ENCODE data around the gene TADA3. TPM values are rescaled to one million over a fixed set of nuclear protein-coding genes. Genes with fewer than 3 reads are reported as not detected.

The TADA3 gene
- total RNA-seq, 3 donors from 2014 or later, result 66.1 to 73.4 (median 70.1) TPM

DNA sequence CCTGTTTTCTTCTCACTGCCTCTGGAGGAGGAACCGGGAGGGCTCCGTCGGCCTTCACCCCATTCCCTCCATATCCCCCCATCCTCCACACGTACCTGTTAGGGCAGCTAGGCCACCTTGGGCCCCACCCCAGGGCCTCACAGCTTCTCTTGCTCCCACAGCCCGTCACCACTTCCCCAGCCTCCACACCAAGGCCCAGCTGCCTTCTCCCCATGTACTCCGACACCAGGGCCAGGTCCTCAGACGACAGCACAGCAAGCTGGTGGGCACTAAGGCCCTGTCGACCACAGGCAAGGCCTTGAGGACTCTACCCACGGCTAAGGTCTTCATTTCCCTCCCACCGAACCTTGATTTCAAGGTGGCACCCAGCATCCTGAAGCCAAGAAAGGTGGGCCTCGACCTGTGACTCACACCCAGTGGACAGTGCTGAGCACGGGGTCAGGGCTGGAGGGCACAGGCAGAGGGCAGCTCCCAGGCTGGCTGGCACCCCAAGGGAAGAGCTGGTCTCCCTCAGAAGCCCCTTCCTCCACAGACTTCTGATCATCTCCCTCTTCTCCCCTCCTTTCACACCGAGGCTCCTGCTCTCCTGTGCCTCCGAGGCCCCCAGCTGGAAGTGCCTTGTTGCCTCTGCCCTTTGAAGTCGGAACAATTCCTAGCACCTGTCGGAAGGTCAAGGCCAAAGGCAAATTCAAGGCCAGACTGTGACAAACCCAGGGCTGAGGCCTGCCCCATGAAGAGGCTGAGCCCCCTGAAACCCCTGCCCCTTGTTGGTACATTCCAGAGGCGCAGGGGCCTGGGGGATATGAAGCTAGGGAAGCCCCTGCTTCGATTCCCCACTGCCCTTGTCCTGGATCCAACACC lies 42.5 kb upstream of the TADA3 start:
- H3K36me3 ChIP-seq, result no peaks in the 10 kb centered on the region
- no peak overlapping the region for H3K27ac ChIP-seq
- no peak overlapping the region for H3K4me3 ChIP-seq
- TF ChIP-seq POLR2A (IDR thresholded peaks at IDR 0.05), result no peak
- TF ChIP-seq, protein P1, sequence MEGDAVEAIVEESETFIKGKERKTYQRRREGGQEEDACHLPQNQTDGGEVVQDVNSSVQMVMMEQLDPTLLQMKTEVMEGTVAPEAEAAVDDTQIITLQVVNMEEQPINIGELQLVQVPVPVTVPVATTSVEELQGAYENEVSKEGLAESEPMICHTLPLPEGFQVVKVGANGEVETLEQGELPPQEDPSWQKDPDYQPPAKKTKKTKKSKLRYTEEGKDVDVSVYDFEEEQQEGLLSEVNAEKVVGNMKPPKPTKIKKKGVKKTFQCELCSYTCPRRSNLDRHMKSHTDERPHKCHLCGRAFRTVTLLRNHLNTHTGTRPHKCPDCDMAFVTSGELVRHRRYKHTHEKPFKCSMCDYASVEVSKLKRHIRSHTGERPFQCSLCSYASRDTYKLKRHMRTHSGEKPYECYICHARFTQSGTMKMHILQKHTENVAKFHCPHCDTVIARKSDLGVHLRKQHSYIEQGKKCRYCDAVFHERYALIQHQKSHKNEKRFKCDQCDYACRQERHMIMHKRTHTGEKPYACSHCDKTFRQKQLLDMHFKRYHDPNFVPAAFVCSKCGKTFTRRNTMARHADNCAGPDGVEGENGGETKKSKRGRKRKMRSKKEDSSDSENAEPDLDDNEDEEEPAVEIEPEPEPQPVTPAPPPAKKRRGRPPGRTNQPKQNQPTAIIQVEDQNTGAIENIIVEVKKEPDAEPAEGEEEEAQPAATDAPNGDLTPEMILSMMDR (IDR thresholded peaks at IDR 0.05), result no peak
- no peak for TF ChIP-seq POLR2AphosphoS5 (IDR thresholded peaks at IDR 0.05)
- no peaks in the 10 kb centered on the region for H3K4me1 ChIP-seq
- DNase-seq (ENCODE audit: low spot score in 2 of 2), result no peak
- intact Hi-C loops (cut with DNase I; ENCODE audit: low total_unique reads), result no loop called here
- no peaks in the 10 kb centered on the region for H3K27me3 ChIP-seq
- no peaks in the 10 kb centered on the region for H3K9me3 ChIP-seq

DNA sequence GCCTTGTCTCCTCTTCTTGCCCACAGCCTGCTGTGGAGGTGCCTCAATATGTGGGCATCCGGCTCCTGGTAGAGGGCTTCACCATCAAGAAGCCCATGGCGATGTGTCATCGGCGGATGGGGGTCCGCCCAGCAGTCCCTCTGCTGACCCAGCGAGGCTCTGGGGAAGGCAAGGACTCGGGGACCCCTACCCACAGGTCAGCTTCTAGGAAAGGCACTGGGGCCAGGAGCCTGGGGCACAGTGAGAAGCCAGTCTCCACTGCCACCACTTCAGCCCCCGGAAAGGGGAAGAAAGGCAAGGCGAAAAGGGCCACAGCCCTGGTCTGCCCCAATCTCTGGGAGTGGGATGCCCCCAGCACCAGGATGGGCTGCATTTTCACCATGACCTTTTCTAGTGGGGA lies 40.8 kb upstream of the TADA3 start:
- TF ChIP-seq POLR2AphosphoS5 (IDR thresholded peaks at IDR 0.05) (no peak), POLR2A (IDR thresholded peaks at IDR 0.05) (no peak)
- TF ChIP-seq, protein P1 (IDR thresholded peaks at IDR 0.05), result no peak
- H3K36me3 ChIP-seq, result no peaks in the 10 kb centered on the region
- no peak for DNase-seq (ENCODE audit: low spot score in 2 of 2)
- no peaks in the 10 kb centered on the region for H3K9me3 ChIP-seq
- H3K4me3 ChIP-seq, result no peak overlapping the region
- intact Hi-C loops (cut with DNase I; ENCODE audit: low total_unique reads), result no loop called here
- H3K27me3 ChIP-seq, result no peaks in the 10 kb centered on the region
- no peaks in the 10 kb centered on the region for H3K4me1 ChIP-seq
- H3K27ac ChIP-seq, result no peak overlapping the region

DNA sequence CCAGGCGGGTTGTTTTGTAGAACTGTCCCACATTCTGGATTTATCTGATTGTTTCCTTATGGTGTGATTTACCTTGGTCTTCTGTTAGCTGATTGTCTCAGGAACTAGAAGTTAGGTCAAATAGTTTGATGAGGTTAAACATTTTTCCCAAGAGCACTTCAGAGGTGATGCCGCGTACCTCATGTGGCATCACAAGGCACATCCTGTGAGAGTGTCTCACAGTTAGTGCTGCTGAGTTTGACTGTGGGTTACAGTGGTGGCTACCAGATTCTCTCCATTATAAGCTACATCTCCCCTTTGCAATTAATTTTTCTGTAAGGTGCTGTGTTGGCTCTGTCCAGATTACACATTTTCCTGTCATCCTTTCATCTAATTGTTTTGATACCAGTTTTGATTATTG lies 39.0 kb upstream of the TADA3 start:
- no peak for DNase-seq (ENCODE audit: low spot score in 2 of 2)
- H3K27ac ChIP-seq, result no peak overlapping the region
- H3K4me3 ChIP-seq, result no peak overlapping the region
- no peaks in the 10 kb centered on the region for H3K9me3 ChIP-seq
- TF ChIP-seq POLR2AphosphoS5 (IDR thresholded peaks at IDR 0.05), result no peak
- TF ChIP-seq, protein P1 (IDR thresholded peaks at IDR 0.05), result no peak
- no peak for TF ChIP-seq POLR2A (IDR thresholded peaks at IDR 0.05)
- H3K4me1 ChIP-seq, result no peaks in the 10 kb centered on the region
- H3K27me3 ChIP-seq, result no peaks in the 10 kb centered on the region
- no peaks in the 10 kb centered on the region for H3K36me3 ChIP-seq
- intact Hi-C loops (cut with DNase I; ENCODE audit: low total_unique reads), result no loop called here

DNA sequence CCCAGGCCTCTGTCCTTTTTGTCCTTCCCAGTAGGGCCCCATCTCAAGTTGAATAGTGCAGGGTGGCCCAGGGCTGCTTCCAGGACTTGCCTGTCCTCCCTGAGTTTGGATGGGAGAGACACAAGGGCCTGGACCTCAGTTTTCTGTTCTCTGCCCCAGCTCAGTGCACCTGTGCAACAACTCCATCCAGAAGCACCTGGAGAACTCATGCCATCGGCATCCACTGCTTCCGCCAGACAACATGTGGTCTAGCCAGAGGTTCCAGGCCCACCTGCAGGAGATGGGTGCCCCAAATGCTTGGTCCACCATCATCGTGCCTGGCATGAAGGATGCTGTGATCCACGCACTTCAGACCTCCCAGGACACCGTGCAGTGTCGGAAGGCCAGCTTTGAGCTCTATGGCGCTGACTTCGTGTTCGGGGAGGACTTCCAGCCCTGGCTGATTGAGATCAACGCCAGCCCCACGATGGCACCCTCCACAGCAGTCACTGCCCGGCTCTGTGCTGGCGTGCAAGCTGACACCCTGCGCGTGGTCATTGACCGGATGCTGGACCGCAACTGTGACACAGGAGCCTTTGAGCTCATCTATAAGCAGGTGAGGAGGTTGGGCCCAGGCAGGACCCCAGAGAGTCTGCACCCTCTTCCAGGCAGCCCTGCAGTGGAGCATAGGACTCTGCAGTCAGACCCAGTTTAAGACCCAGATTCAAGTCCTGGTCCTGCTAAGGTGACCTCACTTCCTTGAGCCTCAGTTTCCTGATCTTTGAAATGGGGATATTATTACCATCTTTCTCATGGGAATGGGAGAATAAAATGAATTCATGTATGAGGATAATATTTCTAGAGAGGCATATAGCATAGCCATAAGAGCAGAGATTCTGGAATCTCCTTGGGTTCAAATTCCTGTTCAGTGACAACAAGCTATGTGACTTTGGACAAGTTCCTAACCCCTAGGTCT lies 36.8 kb upstream of the TADA3 start:
- intact Hi-C loops (cut with DNase I; ENCODE audit: low total_unique reads), result no loop called here
- Histone ChIP-seq H3K4me1 (no peaks in the 10 kb centered on the region), H3K9me3 (no peaks in the 10 kb centered on the region), H3K4me3 (no peak overlapping the region), H3K27me3 (no peaks in the 10 kb centered on the region), H3K27ac (no peak overlapping the region), H3K36me3 (no peaks in the 10 kb centered on the region)
- no peak for DNase-seq (ENCODE audit: low spot score in 2 of 2)
- TF ChIP-seq POLR2AphosphoS5 (IDR thresholded peaks at IDR 0.05) (no peak), POLR2A (IDR thresholded peaks at IDR 0.05) (no peak)
- TF ChIP-seq, protein P1 (IDR thresholded peaks at IDR 0.05), result no peak

All from breast epithelium (tissue), 4 donors.